Suprapubic skin (tissue), 3 donors: ENCODE measurements around the gene EPHB6.

Experiments
- POLR2A ChIP-seq, 2 donors: fragments of 450-650 bp; IDR thresholded peaks; one replicate each; pipeline ENCODE4 v1.6.1; 2017; ENCODE audit warnings: antibody characterized with exemption in 2 of 2, mild to moderate bottlenecking in 2 of 2, moderate library complexity in 2 of 2
- TF ChIP-seq, protein P1 (sequence below), 2 donors: fragments of 200-600 bp in 1 of 2; fragments of 450-650 bp in 1 of 2; sonication (generic) in 1 of 2; IDR thresholded peaks; one replicate each; pipeline ENCODE4 v1.5.1; 2016 to 2019; ENCODE audit warnings: antibody characterized with exemption in 2 of 2, mild to moderate bottlenecking in 1 of 2, moderate library complexity in 1 of 2

DNA sequence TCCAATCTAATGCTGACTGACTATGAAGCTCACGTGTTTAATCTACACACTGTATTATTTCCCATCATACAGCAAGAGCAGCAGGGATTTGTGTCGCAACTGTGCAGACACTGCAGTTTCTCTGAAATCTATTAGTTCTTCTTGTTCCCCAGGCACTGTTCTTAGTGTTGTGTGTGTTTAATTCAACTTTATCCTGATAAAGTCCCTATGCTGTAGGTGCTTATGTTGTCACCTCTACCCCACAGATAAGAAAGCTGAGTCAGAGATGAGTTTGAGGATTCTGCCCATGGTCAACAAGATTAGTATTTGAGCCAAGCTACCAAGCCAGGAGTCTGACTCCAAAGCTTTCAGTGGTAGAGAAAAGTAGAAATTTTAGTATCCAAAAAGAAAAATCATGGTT lies 22.5 kb upstream of the EPHB6 start:
- TF ChIP-seq, protein P1, sequence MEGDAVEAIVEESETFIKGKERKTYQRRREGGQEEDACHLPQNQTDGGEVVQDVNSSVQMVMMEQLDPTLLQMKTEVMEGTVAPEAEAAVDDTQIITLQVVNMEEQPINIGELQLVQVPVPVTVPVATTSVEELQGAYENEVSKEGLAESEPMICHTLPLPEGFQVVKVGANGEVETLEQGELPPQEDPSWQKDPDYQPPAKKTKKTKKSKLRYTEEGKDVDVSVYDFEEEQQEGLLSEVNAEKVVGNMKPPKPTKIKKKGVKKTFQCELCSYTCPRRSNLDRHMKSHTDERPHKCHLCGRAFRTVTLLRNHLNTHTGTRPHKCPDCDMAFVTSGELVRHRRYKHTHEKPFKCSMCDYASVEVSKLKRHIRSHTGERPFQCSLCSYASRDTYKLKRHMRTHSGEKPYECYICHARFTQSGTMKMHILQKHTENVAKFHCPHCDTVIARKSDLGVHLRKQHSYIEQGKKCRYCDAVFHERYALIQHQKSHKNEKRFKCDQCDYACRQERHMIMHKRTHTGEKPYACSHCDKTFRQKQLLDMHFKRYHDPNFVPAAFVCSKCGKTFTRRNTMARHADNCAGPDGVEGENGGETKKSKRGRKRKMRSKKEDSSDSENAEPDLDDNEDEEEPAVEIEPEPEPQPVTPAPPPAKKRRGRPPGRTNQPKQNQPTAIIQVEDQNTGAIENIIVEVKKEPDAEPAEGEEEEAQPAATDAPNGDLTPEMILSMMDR (IDR thresholded peaks at IDR 0.05): no peak
- TF ChIP-seq POLR2A (IDR thresholded peaks at IDR 0.05): no peak
